HG02610 (cell line): Measurements from ENCODE around the gene ITPR2.

Source experiments
- ATAC-seq: cut with Tn5 transposase; IDR thresholded peaks from one replicate; pipeline ENCODE4 v1.9.1; 2021; ENCODE audit warnings: mild to moderate bottlenecking, moderate library complexity; ENCODE audit not compliant: unreplicated experiment

The ITPR2 gene

GRCh38 chr12:26711569-26711968 is 121.4 kb downstream of the ITPR2 start:
- ATAC-seq = peak; percentile 60

GRCh38 chr12:26711072-26711471 is 121.9 kb downstream of the ITPR2 start:
- no peak for ATAC-seq

GRCh38 chr12:26705851-26706250 is 127.1 kb downstream of the ITPR2 start:
- no peak for ATAC-seq

GRCh38 chr12:26704684-26705460 is 128.1 kb downstream of the ITPR2 start:
- ATAC-seq = no peak

- ATAC-seq = no peak
Observed at GRCh38 chr12:26704214-26704613, 128.8 kb downstream of the ITPR2 start.

GRCh38 chr12:26702741-26703140 is 130.3 kb downstream of the ITPR2 start:
- no peak for ATAC-seq

- ATAC-seq = no peak
Observed at GRCh38 chr12:26701604-26702215, 131.3 kb downstream of the ITPR2 start.

- ATAC-seq = no peak
Observed at GRCh38 chr12:26700430-26700829, 132.6 kb downstream of the ITPR2 start.

- ATAC-seq = no peak
Observed at GRCh38 chr12:26699237-26699636, 133.8 kb downstream of the ITPR2 start.

GRCh38 chr12:26698186-26698585 is 134.8 kb downstream of the ITPR2 start:
- ATAC-seq = no peak

- no peak for ATAC-seq
Observed at GRCh38 chr12:26697217-26697616, 135.8 kb downstream of the ITPR2 start.

- no peak for ATAC-seq
Observed at GRCh38 chr12:26696613-26697092, 136.3 kb downstream of the ITPR2 start.

GRCh38 chr12:26696048-26696612 is 136.9 kb downstream of the ITPR2 start:
- ATAC-seq = no peak

GRCh38 chr12:26694402-26694801 is 138.6 kb downstream of the ITPR2 start:
- ATAC-seq = no peak

- ATAC-seq = no peak
Observed at GRCh38 chr12:26692407-26692806, 140.6 kb downstream of the ITPR2 start.

GRCh38 chr12:26691234-26691970 is 141.6 kb downstream of the ITPR2 start:
- ATAC-seq = no peak

- ATAC-seq = no peak
Observed at GRCh38 chr12:26690601-26691000, 142.4 kb downstream of the ITPR2 start.

- no peak for ATAC-seq
Observed at GRCh38 chr12:26689281-26689841, 143.6 kb downstream of the ITPR2 start.

GRCh38 chr12:26688344-26688904 is 144.6 kb downstream of the ITPR2 start:
- no peak for ATAC-seq

GRCh38 chr12:26686408-26686807 is 146.6 kb downstream of the ITPR2 start:
- no peak for ATAC-seq

GRCh38 chr12:26684101-26684500 is 148.9 kb downstream of the ITPR2 start:
- no peak for ATAC-seq
